ENCODE data around the gene PSD.

The PSD gene

DNA sequence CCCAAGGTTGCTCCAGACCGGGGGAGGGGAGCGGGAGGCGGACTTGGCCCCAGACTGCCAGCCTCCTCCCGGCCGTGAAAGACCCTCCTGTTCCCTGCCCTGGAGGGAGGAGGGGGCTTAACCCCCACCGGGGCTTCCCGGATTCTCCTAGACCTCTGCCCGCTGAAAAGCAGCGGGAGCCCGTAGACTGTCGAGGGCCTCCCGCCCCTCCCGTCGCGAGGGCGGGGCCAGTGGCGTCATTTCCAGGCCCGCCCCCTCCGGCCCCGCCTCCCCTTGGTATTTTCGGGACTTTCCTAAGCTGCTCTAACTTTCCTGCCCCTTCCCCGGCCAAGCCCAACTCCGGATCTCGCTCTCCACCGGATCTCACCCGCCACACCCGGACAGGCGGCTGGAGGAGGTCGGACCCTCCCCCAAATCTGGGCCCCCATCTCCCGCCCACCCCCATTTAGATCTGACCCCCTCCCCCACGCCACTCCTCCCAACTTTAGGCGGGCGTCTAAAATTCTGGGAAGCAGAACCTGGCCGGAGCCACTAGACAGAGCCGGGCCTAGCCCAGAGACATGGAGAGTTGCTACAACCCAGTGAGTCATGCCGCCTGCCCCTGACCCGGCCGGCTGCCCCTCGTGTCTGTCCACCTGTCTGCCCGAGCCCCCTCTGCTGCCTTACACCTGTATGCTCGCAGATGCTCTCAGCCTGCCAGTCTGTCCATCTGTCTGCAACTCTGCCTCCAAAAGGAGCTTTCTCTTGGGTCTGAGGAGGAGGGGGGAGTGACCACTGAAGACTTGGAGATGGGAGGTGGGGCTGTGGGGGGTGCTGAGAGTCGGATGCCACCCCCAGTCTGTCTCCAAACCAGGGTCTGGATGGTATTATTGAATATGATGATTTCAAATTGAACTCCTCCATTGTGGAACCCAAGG lies 22.9 kb downstream of the PSD start, which contains the start of gene NFKB2:
Gene NFKB2 (plus strand): TSS at position 306 of the 917 bp plus-strand sequence. CDS start 255 bp downstream, at position 561.
- H3K4me3 ChIP-seq (ENCODE audit: low read length): peak within 1 kb of the TSS; percentile 74
- DNase-seq (ENCODE audit: low read depth): peak; percentile 91
- TF ChIP-seq, protein P1, sequence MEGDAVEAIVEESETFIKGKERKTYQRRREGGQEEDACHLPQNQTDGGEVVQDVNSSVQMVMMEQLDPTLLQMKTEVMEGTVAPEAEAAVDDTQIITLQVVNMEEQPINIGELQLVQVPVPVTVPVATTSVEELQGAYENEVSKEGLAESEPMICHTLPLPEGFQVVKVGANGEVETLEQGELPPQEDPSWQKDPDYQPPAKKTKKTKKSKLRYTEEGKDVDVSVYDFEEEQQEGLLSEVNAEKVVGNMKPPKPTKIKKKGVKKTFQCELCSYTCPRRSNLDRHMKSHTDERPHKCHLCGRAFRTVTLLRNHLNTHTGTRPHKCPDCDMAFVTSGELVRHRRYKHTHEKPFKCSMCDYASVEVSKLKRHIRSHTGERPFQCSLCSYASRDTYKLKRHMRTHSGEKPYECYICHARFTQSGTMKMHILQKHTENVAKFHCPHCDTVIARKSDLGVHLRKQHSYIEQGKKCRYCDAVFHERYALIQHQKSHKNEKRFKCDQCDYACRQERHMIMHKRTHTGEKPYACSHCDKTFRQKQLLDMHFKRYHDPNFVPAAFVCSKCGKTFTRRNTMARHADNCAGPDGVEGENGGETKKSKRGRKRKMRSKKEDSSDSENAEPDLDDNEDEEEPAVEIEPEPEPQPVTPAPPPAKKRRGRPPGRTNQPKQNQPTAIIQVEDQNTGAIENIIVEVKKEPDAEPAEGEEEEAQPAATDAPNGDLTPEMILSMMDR (IDR thresholded peaks at IDR 0.05; ENCODE audit: insufficient read depth, low read depth, low read length, missing control alignments): no peak

GRCh38 chr10:102394801-102395399 lies 23.7 kb downstream of the PSD start:
- peak; percentile 64 for DNase-seq (ENCODE audit: low read depth)
- TF ChIP-seq, protein P1 (IDR thresholded peaks at IDR 0.05; ENCODE audit: insufficient read depth, low read depth, low read length, missing control alignments): no peak

DNA sequence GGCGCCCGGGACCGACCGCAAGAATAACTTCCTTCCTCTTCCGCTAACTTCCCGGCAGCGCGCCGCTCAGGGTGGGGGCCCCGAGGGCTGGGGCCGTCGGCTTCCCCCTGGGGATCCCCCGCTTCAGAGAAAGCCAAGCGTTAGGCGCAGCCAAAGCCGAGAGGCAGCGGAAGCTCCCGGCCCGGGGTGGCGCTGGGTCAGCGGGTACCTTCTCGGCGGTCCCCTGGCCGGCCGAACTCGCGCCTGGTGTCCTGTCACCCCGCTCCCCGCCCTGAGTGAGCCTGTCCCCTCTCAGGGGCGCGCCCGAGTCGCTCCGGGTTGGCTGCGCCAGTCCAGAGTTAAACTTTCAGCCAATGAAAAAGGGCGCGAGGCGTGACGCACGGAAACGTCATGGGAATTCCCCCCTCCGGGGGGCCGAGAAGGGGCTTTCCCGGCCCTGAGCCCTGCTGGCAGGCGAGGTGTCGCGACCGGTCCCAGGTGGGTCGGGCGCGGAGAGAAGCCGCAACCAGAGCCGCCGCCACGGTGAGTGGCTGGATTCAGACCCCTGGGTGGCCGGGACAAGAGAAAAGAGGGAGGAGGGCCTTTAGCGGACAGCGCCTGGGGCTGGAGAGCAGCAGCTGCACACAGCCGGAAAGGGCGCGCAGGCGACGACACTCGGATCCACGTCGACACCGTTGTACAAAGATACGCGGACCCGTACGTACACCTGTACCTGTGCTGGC lies 24.3 kb downstream of the PSD start:
- peak; percentile 95 for DNase-seq (ENCODE audit: low read depth)
- TF ChIP-seq, protein P1 (IDR thresholded peaks at IDR 0.05; ENCODE audit: insufficient read depth, low read depth, low read length, missing control alignments): no peak
- H3K4me3 ChIP-seq (ENCODE audit: low read length): peak overlapping the region; percentile 74

More at GRCh38 chr10:102394801-102395399, 23.7 kb downstream of the PSD start:
- H3K4me3 ChIP-seq (ENCODE audit: low read length): peak overlapping the region; percentile 74

DNA sequence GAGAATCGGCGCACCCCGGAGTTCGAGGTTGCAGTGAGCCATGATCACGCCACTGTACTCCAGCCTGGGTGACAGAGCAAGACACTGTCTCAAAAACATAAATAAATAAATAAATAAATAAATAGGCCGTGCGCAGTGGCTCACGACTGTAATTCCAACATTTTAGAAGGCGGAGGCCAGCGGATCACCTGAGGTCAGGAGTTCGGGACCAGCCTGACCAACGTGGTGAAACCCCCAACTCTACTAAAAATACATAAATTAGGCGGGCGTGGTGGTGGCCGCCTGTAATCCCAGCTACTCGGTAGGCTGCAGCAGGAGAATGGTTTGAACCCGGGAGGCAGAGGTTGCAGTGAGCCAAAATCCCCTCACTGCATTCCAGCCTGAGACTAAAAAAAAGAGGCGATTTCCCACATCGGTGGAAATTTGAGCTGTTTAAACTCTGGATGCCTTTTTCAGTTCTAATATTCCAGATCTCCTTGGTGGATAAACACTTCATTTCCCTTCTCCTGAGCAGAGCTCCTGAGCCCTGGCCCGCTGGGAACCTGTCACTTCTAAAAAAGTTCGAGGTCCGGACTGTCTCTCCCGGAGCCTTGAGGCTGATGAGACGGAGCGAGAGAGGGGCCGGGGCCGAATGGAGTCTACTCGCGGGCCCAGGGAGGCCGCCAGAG lies 25.0 kb downstream of the PSD start:
- no peak for DNase-seq (ENCODE audit: low read depth)
- TF ChIP-seq, protein P1 (IDR thresholded peaks at IDR 0.05; ENCODE audit: insufficient read depth, low read depth, low read length, missing control alignments): peak; percentile 78
- H3K4me3 ChIP-seq (ENCODE audit: low read length): peak overlapping the region; percentile 74

DNA sequence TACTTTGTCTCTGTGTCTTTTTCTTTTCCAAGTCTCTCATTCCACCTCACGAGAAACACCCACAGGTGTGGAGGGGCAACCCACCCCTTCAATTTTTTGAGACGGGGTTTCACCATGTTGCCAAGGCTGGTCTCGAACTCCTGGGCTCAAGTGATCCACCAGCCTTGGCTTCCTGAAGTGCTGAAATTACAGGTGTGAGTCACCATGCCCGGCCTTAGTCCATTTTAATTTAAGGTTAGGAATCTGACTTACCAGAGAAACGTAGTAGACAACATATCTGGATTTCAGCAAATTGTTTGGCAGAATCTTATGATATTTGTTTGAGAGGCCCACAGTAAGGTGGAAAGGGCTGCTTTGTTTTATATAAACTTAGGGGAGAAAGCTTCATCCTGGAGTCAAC lies 26.3 kb downstream of the PSD start:
- TF ChIP-seq, protein P1 (IDR thresholded peaks at IDR 0.05; ENCODE audit: insufficient read depth, low read depth, low read length, missing control alignments): no peak
- no peak overlapping the region for H3K4me3 ChIP-seq (ENCODE audit: low read length)
- DNase-seq (ENCODE audit: low read depth): no peak

DNA sequence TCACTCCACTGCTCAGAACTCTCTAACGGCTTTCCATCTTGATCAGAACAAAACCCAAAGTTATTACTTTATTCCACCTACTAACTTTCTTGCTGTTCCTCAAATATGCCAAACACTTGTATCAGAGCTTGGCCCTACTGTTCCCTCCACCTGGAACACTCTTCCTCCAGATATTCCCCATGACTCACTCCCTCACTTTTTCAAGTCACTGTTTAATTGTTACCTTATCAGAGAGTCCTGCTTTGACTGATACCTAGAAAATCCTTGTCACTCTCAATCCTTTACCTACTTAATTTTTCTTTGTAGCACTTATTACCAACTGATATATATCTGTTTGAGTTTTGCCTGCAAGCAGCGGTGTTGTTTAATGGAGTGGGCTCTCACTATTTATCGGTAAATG lies 28.7 kb downstream of the PSD start:
- no peak for DNase-seq (ENCODE audit: low read depth)
- no peak overlapping the region for H3K4me3 ChIP-seq (ENCODE audit: low read length)
- TF ChIP-seq, protein P1 (IDR thresholded peaks at IDR 0.05; ENCODE audit: insufficient read depth, low read depth, low read length, missing control alignments): no peak

All from epithelial cell of esophagus (primary cell).